T-helper 17 cell (primary cell): ENCODE data around the gene AKAP11. TPM values are rescaled to one million over a fixed set of nuclear protein-coding genes. Genes with fewer than 3 reads are reported as not detected.
A peak's percentile ranks its signal among the peaks of the same experiment; 100 is the strongest.

ENCODE experiments used
- ATAC-seq: fragments of 150-1000 bp; cut with Tn5 transposase; 2 replicates; pipeline ENCODE4 v1.10.0; 2021; ENCODE audit warnings: mild to moderate bottlenecking, moderate library complexity
- DNase-seq, 3 donors: peaks; one replicate each; pipeline versions ENCODE4 v3.0.0 to v3.0.0-alpha.2; 2020 to 2021
- H3K9me3 ChIP-seq: one replicate; pipeline ENCODE4 v1.7.0; 2013; ENCODE audit warnings: low read length, mild to moderate bottlenecking; ENCODE audit not compliant: control insufficient read depth, poor library complexity, severe bottlenecking
- H3K27ac Mint-ChIP-seq: one replicate; pipeline ENCODE4 v1.8.0; 2022; ENCODE audit warnings: mild to moderate bottlenecking, moderate library complexity, mixed read lengths
- H3K27me3 Mint-ChIP-seq: one replicate; pipeline ENCODE4 v1.8.0; 2022; ENCODE audit warnings: mixed read lengths
- H3K36me3 Mint-ChIP-seq: one replicate; pipeline ENCODE4 v1.8.0; 2022; ENCODE audit warnings: low read depth, mixed read lengths
- H3K4me1 Mint-ChIP-seq: one replicate; pipeline ENCODE4 v1.8.0; 2022; ENCODE audit warnings: mild to moderate bottlenecking, mixed read lengths
- H3K4me3 Mint-ChIP-seq: one replicate; pipeline ENCODE4 v1.8.0; 2022; ENCODE audit warnings: mild to moderate bottlenecking, moderate library complexity, mixed read lengths
- total RNA-seq, 4 donors: library from RNA in 2 of 4; stranded (reverse) in 2 of 4; gene quantifications; one replicate each; pipeline ENCODE4 v1.2.3 and lab custom pipeline; 2022 to 2026

The AKAP11 gene
- total RNA-seq, 2 donors from 2014 or later = 24.1 to 24.9 TPM

GRCh38 chr13:42259515-42259914 lies 12.4 kb upstream of the AKAP11 start:
- H3K27ac Mint-ChIP-seq = no peak overlapping the region
- H3K27me3 Mint-ChIP-seq = peaks cover 20% of the 10 kb centered on the region
- no peaks in the 10 kb centered on the region for H3K4me1 Mint-ChIP-seq
- H3K36me3 Mint-ChIP-seq = no peaks in the 10 kb centered on the region
- DNase-seq (no peak), ATAC-seq (no peak)
- no peak overlapping the region for H3K4me3 Mint-ChIP-seq
- no peaks in the 10 kb centered on the region for H3K9me3 ChIP-seq

GRCh38 chr13:42260903-42261654 lies 10.9 kb upstream of the AKAP11 start:
- no peaks in the 10 kb centered on the region for H3K9me3 ChIP-seq
- DNase-seq = no peak
- no peaks in the 10 kb centered on the region for H3K4me1 Mint-ChIP-seq
- no peaks in the 10 kb centered on the region for H3K36me3 Mint-ChIP-seq
- H3K27ac Mint-ChIP-seq = no peak overlapping the region
- H3K4me3 Mint-ChIP-seq = no peak overlapping the region
- no peak for ATAC-seq
- H3K27me3 Mint-ChIP-seq = peaks cover 16% of the 10 kb centered on the region

- H3K9me3 ChIP-seq = no peaks in the 10 kb centered on the region
- Mint-ChIP-seq H3K27ac (no peak overlapping the region), H3K36me3 (no peaks in the 10 kb centered on the region), H3K4me3 (no peak overlapping the region), H3K27me3 (peaks cover 4% of the 10 kb centered on the region), H3K4me1 (peaks cover 16% of the 10 kb centered on the region)
- DNase-seq = no peak
- ATAC-seq = no peak
Measured at GRCh38 chr13:42266473-42266872, 5.5 kb upstream of the AKAP11 start.

- DNase-seq (no peak), ATAC-seq (no peak)
- Mint-ChIP-seq H3K4me3 (peak overlapping the region; percentile 98), H3K4me1 (peaks cover 39% of the 10 kb centered on the region), H3K27me3 (no peaks in the 10 kb centered on the region), H3K27ac (peak overlapping the region; percentile 100), H3K36me3 (no peaks in the 10 kb centered on the region)
- no peaks in the 10 kb centered on the region for H3K9me3 ChIP-seq
Measured at GRCh38 chr13:42270160-42270856, 1.6 kb upstream of the AKAP11 start.

- DNase-seq (no peak), ATAC-seq (no peak)
- no peaks in the 10 kb centered on the region for H3K9me3 ChIP-seq
- no peaks in the 10 kb centered on the region for H3K36me3 Mint-ChIP-seq
- peak overlapping the region; percentile 98 for H3K4me3 Mint-ChIP-seq
- H3K4me1 Mint-ChIP-seq = peaks cover 43% of the 10 kb centered on the region
- no peaks in the 10 kb centered on the region for H3K27me3 Mint-ChIP-seq
- peak overlapping the region; percentile 100 for H3K27ac Mint-ChIP-seq
Measured at GRCh38 chr13:42270857-42271215, 1.1 kb upstream of the AKAP11 start.

- Mint-ChIP-seq H3K36me3 (no peaks in the 10 kb centered on the region), H3K4me1 (peaks cover 47% of the 10 kb centered on the region), H3K27ac (peak overlapping the region; percentile 100), H3K27me3 (no peaks in the 10 kb centered on the region), H3K4me3 (peak overlapping the region; percentile 98)
- ATAC-seq (peak; percentile 93), DNase-seq (peak; percentile 82 to 92 (median 90))
- no peaks in the 10 kb centered on the region for H3K9me3 ChIP-seq
Measured at GRCh38 chr13:42271337-42272114, 426 bp upstream of the AKAP11 start.

GRCh38 chr13:42272804-42273175 lies 838 bp downstream of the AKAP11 start:
- no peak for DNase-seq
- Mint-ChIP-seq H3K27ac (peak overlapping the region; percentile 100), H3K4me1 (peaks cover 50% of the 10 kb centered on the region), H3K27me3 (no peaks in the 10 kb centered on the region), H3K4me3 (peak overlapping the region; percentile 98), H3K36me3 (peaks cover 3% of the 10 kb centered on the region)
- no peak for ATAC-seq
- H3K9me3 ChIP-seq = no peaks in the 10 kb centered on the region

- peak overlapping the region; percentile 83 for H3K4me3 Mint-ChIP-seq
- peaks cover 53% of the 10 kb centered on the region for H3K4me1 Mint-ChIP-seq
- H3K36me3 Mint-ChIP-seq = peaks cover 5% of the 10 kb centered on the region
- ATAC-seq (no peak), DNase-seq (no peak)
- H3K27me3 Mint-ChIP-seq = no peaks in the 10 kb centered on the region
- no peaks in the 10 kb centered on the region for H3K9me3 ChIP-seq
- H3K27ac Mint-ChIP-seq = peak overlapping the region; percentile 100
Measured at GRCh38 chr13:42274386-42275097, 2.6 kb downstream of the AKAP11 start.

- Mint-ChIP-seq H3K36me3 (peaks cover 5% of the 10 kb centered on the region), H3K4me3 (peak overlapping the region; percentile 19), H3K27me3 (no peaks in the 10 kb centered on the region), H3K4me1 (peaks cover 53% of the 10 kb centered on the region), H3K27ac (peak overlapping the region; percentile 100)
- no peaks in the 10 kb centered on the region for H3K9me3 ChIP-seq
- ATAC-seq = no peak
- DNase-seq = no peak
Measured at GRCh38 chr13:42275098-42275471, 3.1 kb downstream of the AKAP11 start.

GRCh38 chr13:42275506-42275905 lies 3.6 kb downstream of the AKAP11 start:
- ATAC-seq = no peak
- no peak for DNase-seq
- peak overlapping the region; percentile 19 for H3K4me3 Mint-ChIP-seq
- no peaks in the 10 kb centered on the region for H3K9me3 ChIP-seq
- peaks cover 49% of the 10 kb centered on the region for H3K4me1 Mint-ChIP-seq
- H3K27me3 Mint-ChIP-seq = no peaks in the 10 kb centered on the region
- H3K27ac Mint-ChIP-seq = peak overlapping the region; percentile 100
- peaks cover 5% of the 10 kb centered on the region for H3K36me3 Mint-ChIP-seq

- Mint-ChIP-seq H3K27ac (no peak overlapping the region), H3K27me3 (no peaks in the 10 kb centered on the region), H3K36me3 (peaks cover 5% of the 10 kb centered on the region), H3K4me3 (peak overlapping the region; percentile 67), H3K4me1 (peaks cover 39% of the 10 kb centered on the region)
- H3K9me3 ChIP-seq = no peaks in the 10 kb centered on the region
- ATAC-seq (no peak), DNase-seq (no peak)
Measured at GRCh38 chr13:42276683-42277082, 4.7 kb downstream of the AKAP11 start.

GRCh38 chr13:42277618-42278276 lies 5.8 kb downstream of the AKAP11 start:
- Mint-ChIP-seq H3K4me1 (peaks cover 40% of the 10 kb centered on the region), H3K27me3 (no peaks in the 10 kb centered on the region), H3K4me3 (peak overlapping the region; percentile 60), H3K27ac (no peak overlapping the region), H3K36me3 (peaks cover 5% of the 10 kb centered on the region)
- ATAC-seq (peak; percentile 31), DNase-seq (no peak)
- no peaks in the 10 kb centered on the region for H3K9me3 ChIP-seq
